Activated T-cell treated with anti-CD3 and anti-CD28 coated beads, Interleukin-2, amount 50 U/mL, for 1 hour (primary cell): ENCODE measurements around the gene MAP7D1.
A peak's percentile ranks its signal among the peaks of the same experiment; 100 is the strongest.
"Not testable (repeated sequence)": the region's sequence is repeated elsewhere in the genome, so short reads cannot be mapped to it uniquely, and the experiment has no call there.

Experiments
- DNase-seq: peaks from one replicate; pipeline ENCODE4 v3.0.0-alpha.2; 2020

MAP7D1 gene

DNA sequence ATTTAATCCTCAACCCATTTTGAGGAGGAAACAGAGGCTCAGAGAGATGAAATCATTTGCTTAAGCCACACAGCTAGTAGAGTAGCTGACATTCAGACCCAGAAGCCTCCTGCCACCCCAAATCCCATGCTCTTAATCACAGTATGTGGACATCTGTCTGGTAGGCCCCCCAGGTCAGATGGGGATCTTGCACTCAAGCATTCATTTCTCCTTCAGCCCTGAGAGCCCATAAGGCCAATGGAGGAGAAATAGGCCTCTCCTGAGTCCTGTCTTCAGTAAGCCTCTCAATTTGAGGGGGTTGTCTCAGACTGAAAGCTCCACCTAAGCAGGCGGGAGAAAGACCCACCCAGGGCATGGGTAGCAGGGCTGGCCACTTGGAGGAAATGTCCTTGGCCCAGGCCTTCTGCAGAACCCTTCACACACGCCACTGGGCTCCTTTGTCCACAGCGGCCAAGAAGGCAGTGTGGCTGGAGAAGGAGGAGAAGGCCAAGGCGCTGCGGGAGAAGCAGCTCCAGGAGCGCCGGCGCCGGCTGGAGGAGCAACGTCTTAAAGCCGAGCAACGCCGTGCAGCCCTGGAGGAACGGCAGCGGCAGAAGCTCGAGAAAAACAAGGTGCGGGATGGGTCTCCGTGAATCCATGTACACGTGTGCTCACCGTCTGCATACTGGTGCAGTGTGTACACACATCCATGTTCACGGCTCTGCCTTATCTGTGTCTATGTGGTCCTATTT, 16.2 kb downstream of the MAP7D1 start:
- DNase-seq: no peak

- DNase-seq: no peak
Measured at GRCh38 chr1:36172983-36173382, 17.0 kb downstream of the MAP7D1 start.

GRCh38 chr1:36174713-36175112, 18.8 kb downstream of the MAP7D1 start:
- DNase-seq: no peak

DNA sequence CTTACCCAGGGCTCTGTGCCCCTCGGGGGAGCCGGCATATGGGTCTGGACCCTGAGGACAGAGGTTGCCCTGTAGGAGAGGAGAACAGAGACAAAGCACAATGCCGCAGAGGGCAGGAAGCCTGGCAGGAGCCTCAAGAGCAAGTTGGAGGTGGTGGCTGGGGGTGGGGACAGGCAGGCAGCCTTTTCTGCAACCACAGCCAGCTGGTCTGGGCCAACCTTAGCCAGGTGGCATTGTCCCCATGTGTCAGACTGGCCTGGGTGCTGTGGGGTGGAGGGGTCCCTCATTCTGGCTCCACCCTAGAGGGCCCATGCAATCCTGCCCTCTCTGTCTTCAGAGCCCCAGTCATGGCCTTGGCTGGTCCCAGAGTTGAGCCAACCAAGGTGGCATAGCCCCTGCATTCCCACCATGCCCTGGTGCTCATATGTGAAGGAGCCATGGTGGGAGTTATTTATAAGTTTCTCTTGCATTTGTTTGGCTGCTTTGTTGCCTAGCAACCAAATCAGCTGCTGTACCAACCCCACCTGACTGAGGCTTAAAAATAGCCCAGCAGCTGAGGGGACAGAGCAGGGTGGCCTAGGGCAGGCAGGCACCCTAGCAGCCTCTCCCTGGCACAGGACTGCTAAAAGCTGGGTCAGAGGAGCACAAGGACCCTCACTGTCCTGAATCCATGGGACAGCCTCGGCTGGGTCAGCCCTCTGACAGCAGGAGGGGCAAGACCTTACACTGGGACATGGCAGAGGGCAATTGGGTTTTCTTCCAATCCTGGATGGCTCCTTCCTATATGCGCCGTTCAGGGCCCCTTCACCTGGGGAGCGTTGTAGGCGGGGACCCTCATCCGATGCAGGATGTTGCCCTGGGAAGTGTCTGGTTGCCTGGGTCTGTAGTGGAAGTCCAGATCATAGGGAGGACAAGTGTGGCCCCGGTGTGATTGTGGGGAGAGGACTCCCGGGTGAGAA, 19.5 kb downstream of the MAP7D1 start:
- no peak for DNase-seq

DNA sequence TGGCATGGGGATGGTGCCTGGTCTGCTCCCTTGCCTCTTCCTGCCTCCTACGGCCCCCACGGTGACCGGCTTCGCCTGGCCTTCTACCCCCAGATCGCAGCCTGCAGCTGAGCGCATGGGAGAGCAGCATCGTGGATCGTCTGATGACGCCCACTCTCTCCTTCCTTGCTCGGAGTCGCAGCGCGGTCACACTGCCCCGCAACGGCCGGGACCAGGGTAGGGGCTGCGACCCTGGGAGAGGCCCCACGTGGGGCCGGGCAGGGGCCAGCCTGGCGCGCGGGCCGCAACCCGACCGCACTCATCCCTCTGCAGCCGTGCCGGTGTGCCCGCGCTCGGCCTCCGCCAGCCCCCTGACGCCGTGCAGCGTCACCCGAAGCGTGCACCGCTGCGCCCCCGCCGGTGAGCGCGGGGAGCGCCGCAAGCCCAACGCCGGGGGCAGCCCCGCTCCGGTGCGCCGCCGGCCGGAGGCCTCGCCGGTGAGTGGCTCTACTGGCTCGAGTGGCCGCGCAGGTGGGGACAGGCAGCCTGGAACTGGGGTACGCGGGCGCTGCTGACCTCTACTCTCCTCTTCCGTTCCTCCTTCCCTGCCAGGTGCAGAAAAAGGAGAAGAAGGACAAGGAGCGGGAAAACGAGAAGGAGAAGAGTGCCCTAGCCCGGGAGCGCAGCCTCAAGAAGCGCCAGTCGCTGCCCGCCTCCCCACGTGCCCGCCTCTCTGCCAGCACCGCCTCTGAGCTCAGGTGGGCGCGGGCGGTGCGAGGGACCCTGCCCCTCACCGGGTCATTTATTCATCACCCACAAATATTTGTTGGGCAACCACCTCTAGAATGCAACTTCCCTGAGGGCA, 20.4 kb downstream of the MAP7D1 start:
- no peak for DNase-seq

DNA sequence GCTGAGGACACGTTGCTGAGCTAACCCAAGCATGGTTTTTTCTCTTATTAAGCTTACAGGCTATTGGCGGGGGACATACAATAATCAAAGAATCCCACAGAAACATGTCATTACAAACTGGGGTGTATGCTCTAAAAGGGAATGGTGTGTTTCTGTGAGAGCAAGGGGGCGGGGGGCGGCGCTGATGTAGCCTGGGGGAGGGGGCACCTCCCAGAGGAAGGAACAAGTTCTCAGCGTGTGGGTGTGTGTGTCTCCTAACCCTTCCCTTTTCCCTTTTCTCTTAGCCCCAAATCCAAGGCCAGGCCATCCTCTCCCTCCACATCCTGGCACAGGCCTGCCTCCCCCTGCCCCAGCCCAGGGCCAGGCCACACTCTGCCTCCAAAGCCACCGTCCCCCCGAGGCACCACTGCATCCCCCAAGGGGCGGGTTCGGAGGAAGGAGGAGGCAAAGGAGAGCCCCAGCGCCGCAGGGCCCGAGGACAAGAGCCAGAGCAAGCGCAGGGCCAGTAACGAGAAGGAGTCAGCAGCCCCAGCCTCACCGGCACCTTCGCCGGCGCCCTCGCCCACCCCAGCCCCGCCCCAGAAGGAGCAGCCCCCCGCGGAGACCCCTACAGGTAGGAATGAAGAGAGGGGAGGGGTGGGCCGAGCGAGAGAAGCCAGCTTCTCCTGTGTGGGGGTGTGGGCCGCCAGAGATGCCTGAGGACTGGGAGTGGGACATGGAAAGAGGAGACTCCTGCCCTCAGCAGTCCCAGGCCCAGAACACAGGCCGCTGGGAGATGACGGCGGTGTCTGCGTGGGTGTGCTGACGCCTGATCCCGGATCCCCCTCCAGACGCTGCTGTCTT, 21.9 kb downstream of the MAP7D1 start:
- no peak for DNase-seq

- no peak for DNase-seq
Measured at GRCh38 chr1:36178471-36179219, 22.7 kb downstream of the MAP7D1 start.

DNA sequence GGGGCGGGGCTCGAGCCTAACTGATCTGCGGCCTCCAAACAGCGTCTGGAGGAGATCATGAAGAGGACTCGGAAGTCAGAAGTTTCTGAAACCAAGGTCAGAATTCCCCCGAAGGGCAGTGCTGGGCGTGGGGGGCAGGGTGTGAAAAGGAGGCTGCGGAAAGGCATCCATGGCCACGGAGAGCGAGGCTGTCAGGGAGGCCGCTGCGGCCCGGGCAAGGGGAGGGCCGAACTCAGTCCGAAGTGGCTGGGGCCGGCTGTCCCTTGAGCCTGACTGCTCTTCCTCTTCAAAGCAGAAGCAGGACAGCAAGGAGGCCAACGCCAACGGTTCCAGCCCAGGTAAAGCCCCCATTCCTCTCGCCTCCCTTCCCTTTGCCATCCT, 23.2 kb downstream of the MAP7D1 start:
- no peak for DNase-seq

- DNase-seq: no peak
Measured at GRCh38 chr1:36182734-36183133, 26.8 kb downstream of the MAP7D1 start.

DNA sequence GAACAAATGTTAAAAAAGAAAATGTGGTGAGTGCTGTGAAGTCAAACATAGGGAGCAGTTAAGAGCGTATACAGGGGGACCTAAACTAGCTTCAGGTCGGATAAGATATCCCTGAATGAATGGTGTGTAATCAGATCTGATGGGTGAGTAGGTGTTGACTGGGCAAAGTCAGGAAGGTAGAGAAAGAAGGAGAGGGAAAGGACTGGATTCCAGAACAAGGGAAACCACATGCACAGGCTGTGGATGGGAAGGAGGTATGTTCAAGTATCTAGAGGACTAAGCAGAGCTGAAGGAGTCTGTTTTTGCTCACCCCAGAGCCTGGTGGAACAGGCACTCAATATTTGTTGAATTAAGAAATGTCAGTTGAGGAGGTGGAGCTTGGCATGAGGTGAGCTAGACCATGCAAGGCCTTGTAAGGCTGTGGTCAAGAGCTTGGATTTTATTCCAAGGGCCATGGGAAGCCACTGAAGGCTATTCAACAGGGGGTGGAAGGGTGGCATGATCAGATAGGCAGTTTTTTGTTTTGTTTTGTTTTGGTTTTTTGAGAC, 27.4 kb downstream of the MAP7D1 start:
- DNase-seq: no peak

DNA sequence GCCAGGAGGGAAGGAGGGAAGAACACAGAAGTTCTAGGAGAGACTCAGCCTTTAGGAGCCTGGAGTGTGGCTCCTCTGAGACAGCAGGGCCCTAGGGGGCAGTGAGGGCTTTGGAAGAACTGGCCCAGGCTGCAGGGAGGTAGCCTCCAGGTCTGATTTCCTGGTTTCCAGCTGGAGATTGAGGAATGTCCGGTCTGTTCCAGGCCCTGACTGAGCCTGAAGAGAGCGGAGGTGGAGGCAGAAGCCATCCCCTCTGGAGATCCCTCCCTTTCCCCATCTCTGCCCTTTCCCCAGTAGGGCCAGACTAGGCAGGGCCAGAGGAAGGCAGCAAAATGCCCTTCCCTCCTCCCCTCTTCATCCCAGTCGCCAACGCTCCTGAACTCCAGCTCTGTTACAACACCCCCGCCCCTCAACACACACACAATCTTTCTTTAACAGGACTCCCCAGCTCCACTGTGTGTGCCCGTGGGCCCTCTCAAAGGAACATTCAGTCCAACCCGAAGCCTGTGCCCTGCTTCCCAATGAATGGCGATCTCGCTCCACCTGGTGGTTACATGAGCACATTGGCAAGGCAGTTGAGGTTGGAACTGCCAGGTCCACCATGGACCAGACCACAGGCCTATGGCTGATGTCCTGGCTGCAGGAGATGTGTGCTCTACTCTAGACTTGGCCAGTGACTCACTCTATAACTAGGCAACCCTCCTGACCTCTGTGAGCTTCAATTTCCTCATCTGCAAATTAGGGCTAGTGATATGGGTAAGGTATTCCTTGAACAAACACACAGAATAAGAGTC, 32.0 kb downstream of the MAP7D1 start:
- peak; percentile 79 for DNase-seq

DNA sequence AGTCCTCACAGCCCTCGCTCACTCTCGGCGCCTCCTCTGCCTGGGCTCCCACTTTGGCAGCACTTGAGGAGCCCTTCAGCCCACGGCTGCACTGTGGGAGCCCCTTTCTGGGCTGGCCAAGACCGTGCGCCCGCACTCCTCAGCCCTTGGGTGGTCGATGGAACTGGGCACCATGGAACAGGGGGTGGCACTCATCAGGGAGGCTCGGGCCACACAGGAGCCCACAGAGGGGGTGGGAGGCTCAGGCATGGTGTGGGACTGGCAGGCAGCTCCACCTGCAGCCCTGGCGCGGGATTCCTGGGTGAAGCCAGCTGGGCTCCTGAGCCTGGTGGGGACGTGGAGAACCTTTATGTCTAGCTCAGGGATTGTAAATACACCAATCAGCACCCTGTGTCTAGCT, 40.8 kb downstream of the MAP7D1 start:
- DNase-seq: not testable (repeated sequence)

GRCh38 chr1:36198641-36199040, 42.7 kb downstream of the MAP7D1 start:
- no peak for DNase-seq

- no peak for DNase-seq
Measured at GRCh38 chr1:36199934-36200741, 44.2 kb downstream of the MAP7D1 start.

GRCh38 chr1:36203027-36203553, 47.1 kb downstream of the MAP7D1 start:
- no peak for DNase-seq

- DNase-seq: no peak
Measured at GRCh38 chr1:36203554-36204346, 47.8 kb downstream of the MAP7D1 start.

DNA sequence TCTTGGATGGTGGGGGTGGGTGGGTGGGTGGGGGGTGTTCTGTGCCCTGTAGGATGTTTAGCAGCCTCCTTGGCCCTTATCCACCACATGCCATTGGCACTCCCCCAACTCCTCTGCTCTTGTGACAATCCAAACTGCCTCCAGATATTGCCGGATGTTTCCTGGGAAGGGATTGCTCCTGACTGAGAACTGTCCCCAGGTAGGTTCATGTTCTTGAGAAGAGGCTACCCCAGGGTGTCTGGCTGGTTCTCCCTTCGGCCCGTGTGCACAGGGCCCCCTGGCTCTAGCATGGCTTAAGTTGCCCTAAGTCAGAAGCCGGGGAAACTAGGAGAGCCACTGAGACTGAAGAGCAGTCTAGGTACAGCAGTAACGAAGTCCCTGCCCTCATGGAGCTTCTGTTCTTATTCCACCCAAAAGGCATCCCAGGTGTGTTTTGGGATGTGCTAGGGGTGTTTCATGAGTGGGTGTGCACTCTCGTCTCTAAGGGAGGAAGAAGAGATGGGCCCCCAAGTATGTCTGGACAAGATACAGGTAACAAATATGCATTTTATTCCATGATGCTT, 48.5 kb downstream of the MAP7D1 start:
- DNase-seq: no peak

DNA sequence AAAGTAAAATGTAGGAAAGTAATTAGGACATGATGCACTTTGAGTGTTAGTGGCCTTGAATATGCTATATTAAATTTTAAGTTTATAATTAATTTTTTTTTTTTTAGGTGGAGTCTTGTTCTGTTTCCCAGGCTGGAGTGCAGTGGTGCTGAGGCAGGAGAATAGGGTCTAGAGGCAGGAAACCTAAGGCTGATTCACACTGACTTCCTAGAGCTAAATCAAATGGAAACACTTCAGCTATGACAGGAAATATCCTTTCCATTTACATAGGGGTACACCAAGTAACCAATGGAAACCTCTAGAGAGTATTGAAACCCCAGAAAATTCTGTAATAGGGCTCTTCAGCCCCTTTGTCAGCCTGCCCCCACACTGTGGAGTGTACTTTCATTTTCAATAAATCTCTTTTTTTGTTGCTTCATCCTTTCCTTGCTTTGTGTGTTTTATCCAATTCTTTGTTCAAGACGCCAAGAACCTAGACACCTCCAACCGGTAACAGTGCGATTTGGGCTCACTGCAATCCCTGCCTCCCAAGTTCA, 50.4 kb downstream of the MAP7D1 start:
- DNase-seq: no peak
